ENCODE measurements around the gene CAMKK2.

- no peak for TF ChIP-seq FOXK2 (IDR thresholded peaks at IDR 0.05)
- no peak for TF ChIP-seq SUZ12 (IDR thresholded peaks at IDR 0.05)
- no peak for TF ChIP-seq BHLHE40 (IDR thresholded peaks at IDR 0.05; ENCODE audit: borderline replicate concordance)
- no peak for TF ChIP-seq NFRKB (IDR thresholded peaks at IDR 0.05)
- TF ChIP-seq ARNT (IDR thresholded peaks at IDR 0.05), result no peak
- TF ChIP-seq SP1 (IDR thresholded peaks at IDR 0.05), result no peak
- no peak for TF ChIP-seq LEF1 (IDR thresholded peaks at IDR 0.05; ENCODE audit: borderline replicate concordance)
- TF ChIP-seq FOXM1 (IDR thresholded peaks at IDR 0.05; ENCODE audit: borderline replicate concordance), result no peak
Observed at GRCh38 chr12:121260091-121260490, 36.4 kb downstream of the CAMKK2 start.

All from HEK293T (cell line).